A172 (cell line): ENCODE data around the gene PLSCR4. TPM values are rescaled to one million over a fixed set of nuclear protein-coding genes. Genes with fewer than 3 reads are reported as not detected.
A peak's percentile ranks its signal among the peaks of the same experiment; 100 is the strongest.
"Not testable (repeated sequence)": the region's sequence is repeated elsewhere in the genome, so short reads cannot be mapped to it uniquely, and the experiment has no call there.

Experiments
- DNase-seq: peaks from one replicate; pipeline ENCODE4 v3.0.0-alpha.2; 2015; ENCODE audit warnings: low spot score
- total RNA-seq: library from RNA; depleted of rRNA; stranded (reverse); fragments of >200 nt; shearing (Covaris generic); gene quantifications from 2 replicates; pipeline ENCODE4 v1.2.3, GENCODE V29; 2014

Gene PLSCR4
- total RNA-seq, 1 experiment from 2014 or later, result 10.5 TPM

- no peak for DNase-seq
Measured at GRCh38 chr3:146247911-146248310, 3.0 kb downstream of the PLSCR4 start.

DNA sequence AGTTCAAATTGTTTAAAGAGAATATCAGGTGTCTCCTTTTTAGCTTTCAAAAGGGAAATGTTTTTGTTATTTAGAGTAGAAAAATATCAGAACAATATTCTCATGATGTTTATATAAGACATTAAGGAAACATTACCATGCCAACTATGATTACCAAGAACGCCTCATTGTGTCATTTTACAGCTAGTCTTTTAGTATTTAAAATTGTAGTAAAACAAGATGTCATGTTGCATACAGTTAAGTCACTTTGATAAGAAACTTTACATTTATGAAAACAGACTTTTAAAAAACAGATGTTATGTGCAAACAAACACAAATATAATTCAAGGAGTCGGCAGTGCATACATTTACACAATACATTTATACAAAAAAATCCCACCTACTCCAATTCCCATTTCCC, 4.4 kb downstream of the PLSCR4 start:
- no peak for DNase-seq

DNA sequence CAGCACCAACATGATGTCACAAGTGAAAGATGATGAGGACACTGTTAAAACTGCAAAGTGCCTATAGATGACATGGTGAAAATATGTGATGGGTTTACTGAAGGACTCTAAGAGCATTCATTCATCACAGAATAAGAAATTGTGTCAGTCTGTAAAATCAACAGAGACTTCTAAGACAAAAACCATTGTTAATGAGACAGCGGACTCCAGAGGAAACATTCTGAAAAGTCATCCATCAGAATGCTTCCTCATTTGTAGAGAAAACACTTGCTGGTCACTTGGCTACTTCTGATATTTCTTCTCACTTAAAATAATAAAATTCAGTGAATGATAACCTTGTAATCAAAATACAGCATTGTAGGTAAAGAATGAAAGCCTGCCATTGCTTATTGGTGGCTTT, 7.3 kb downstream of the PLSCR4 start:
- no peak for DNase-seq

DNA sequence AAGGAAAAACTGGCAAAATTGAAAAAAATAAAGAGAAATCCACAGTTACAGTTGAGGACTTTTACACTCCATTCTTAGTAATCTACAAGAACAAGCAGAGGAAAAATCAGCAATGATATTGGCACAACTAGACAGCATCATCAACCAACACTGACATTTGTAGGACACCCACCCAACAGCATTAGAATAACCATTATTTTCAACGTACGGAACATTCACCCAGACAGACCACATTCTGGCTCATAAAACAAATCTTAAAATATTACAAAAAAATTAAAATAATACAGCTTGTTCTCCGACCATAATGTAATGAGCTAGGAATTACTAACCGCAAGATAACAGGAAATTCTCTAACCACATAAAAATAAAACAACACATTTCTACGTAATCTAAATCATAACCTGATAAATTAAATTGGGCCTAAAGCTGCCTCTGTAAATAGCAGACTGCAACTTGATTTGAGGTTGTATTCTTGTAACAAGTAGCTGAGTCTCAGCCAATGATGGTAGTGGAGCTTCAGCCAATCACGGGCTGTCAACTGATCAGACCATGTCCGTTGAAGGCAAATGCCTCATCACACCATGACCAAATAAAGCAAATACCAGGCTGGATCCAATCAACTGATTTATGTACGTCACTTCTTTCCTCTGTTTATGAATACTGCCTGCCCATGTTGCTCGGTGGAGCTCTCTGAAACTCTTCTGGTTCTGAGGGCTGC, 9.2 kb downstream of the PLSCR4 start:
- DNase-seq, result peak; percentile 11

DNA sequence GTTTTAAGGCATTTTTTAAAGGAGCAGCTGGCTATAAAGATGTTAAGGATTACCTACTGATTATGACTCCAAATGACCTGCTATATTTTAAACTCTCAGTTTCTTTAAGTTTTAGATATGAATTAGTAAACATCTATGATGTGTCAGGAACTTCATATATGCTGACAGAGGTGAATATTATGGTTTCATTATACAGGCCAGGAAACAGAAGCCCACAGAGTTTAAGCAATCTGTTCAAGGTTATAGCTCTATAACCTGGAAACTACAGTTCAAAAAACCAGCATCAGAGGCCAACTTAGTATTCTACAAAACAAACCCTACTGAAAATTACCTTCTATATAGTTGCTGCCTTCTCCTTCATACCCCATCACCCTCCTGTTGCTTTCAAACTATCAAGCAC, 17.4 kb downstream of the PLSCR4 start:
- DNase-seq, result no peak

GRCh38 chr3:146227486-146227885, 23.4 kb downstream of the PLSCR4 start:
- no peak for DNase-seq

- DNase-seq, result no peak
Measured at GRCh38 chr3:146226881-146227280, 24.0 kb downstream of the PLSCR4 start.

GRCh38 chr3:146225458-146225857, 25.4 kb downstream of the PLSCR4 start:
- not testable (repeated sequence) for DNase-seq

- no peak for DNase-seq
Measured at GRCh38 chr3:146223401-146224373, 27.2 kb downstream of the PLSCR4 start.

- no peak for DNase-seq
Measured at GRCh38 chr3:146222204-146223046, 28.5 kb downstream of the PLSCR4 start.

GRCh38 chr3:146221276-146221675, 29.6 kb downstream of the PLSCR4 start:
- no peak for DNase-seq

DNA sequence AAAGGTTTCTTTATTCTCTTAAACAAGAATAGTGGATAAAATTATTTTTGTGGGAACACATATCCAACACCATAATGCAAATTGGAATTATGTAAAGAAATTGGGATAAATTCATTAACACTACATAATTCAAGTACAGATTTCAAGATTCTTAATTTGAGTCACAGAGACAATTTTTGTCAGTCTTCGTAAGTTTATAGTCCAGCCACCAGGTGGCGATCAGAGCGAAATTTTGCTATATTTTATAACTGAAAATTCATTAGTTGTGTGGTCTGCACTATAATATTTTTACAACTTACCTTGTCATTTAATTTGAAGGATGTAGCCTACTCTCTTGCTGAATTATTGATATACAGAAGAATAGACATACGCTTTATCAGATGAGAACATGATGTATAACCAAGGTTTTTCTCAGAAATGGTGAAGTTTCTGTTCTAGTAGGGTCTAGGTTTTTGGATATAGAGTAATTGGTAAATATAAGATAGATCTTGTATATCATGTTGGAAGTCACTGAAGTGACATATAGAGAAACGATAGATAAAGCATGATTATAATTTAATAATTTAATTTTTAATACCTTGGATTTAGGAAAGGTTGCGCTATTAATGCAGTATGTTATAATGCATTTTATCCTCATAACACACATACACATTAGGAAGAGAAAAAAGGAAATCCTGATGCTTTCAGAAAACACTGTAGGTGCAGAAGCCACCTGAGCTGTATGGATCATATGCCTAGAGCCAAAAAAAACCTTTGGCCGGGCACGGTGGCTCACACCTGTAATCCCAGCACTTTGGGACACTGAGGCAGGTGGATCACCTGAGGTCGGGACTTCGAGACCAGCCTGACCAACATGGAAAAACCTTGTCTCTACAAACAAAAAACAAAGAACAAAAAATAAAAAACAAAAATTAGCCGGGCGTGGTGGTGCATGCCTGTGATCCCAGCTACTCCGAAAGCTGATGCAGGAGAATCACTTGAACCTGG, 31.7 kb downstream of the PLSCR4 start:
- peak; percentile 35 for DNase-seq

DNA sequence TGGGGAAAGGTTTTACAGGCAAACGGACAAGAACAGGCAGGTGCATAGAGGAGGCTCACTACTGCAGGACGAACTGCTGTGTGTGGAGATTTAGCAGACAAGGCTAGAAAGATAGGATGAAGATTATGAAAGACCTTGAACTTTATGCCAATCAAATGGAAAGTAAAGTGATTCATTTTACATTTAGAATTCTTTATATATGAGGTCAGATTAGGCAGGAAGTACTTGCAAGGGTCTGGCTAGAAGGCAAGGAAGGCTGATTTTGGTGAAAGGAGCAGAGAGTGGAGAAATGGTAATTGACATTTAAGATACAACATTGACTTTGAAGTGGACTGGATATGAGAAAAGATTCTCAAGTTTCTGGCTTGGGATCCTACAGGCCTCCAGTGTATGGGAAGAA, 33.6 kb downstream of the PLSCR4 start:
- no peak for DNase-seq

DNA sequence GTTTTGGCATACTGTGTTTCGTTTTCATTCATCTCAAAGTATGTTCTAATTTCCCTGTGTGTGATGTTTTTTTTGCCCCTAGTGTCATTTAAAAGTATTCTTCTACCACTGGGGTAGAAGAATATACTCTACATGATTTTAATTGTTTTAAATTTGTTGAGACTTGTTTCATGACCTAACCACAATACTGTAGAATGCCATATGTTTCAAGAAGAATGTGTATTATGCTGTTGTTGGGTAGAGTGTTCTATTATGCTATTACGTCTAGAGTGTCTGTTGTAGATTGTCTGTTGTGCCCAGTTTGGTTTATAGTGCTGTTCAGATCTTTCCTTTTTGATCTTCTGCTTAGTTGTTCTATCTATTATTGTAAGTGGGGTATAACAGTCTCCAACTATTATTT, 36.4 kb downstream of the PLSCR4 start:
- DNase-seq, result no peak

- no peak for DNase-seq
Measured at GRCh38 chr3:146209371-146209770, 41.5 kb downstream of the PLSCR4 start.

- DNase-seq, result no peak
Measured at GRCh38 chr3:146203776-146204175, 47.1 kb downstream of the PLSCR4 start.

DNA sequence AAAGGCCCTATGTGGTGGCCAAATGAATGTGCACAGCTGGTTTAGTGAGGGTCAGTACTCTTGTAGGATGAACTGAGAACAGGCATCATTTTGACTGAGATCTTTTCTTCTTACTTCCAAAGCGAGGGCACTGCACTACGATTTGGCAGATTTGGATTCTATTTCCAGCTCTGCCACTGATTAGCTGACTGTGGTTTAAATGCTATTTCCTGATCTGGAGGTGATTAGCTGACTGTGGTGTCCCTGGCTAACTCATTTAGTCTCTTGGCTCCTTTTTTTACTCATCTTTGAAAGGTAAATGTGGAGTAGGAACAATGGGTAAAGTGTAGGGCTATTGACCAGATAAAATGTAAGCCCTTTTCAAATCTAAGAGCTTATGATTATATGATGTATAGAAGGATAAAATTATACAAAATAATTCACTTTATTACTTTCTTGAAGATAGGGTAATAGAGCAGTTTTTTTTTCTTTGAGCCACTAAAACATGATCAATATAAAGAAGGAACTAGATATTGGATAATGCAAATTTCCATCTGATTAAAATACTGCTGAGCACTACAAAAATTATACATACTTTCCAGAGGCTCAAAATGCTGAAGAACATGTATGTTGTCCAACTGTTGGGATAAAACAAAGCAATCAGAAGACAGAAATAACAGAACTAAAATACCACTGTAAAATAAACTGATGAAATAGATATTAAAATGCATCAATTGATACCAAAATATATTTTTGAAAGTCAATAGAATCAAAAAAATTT, 50.3 kb downstream of the PLSCR4 start:
- DNase-seq, result no peak

DNA sequence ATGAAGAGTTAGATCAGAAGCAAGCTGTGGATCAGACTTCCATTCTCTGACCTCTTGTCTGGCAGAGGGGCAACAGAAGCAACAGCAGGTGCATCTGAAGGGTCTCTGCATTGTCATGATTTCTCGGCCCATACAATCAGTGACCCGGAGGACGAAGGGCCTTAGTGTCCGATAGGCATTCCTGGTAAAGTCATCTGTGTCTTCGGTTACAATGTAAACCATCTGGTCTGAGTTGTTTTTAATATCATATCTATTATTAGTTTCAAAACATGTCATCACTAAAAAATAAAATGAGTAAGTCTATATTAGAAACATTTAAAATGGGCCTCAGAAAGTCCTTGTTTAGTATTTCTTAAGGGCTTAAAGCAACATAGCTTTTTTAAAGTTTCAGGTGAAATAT, 51.1 kb downstream of the PLSCR4 start:
- DNase-seq, result no peak

DNA sequence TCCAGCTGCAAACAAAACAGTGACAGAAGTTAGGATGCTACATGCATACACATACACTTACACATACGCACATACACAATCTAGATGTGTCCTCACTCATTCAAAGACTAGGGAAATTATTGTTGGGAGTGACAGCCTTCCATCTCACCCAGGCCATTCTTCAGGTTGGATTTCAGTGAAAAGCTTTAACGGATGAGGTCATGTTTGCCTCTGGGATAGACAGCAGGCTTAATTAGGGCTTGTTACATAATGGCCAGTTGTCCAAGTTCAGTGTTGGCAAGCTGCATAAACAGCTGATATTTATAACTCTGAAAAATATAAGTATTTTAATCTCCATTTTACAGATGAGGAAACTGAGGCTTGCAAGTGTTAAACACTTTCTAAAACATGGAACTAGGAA, 54.1 kb downstream of the PLSCR4 start:
- no peak for DNase-seq

GRCh38 chr3:146195605-146196004, 55.3 kb downstream of the PLSCR4 start:
- no peak for DNase-seq
